Fibroblast of mammary gland (primary cell): Measurements from ENCODE around the gene IL1RAPL2.

Experiments
- DNase-seq: peaks from one replicate; pipeline ENCODE4 v3.0.0-alpha.2; 2010; ENCODE audit warnings: low read depth
- H3K4me3 ChIP-seq: 2 replicates; pipeline ENCODE4 v1.5.1; 2011; ENCODE audit warnings: low read depth, mild to moderate bottlenecking, low read length, moderate library complexity; ENCODE audit not compliant: control insufficient read depth
- TF ChIP-seq, protein P1 (sequence below): conservative IDR thresholded peaks from 2 replicates; pipeline ENCODE4 v1.5.1; 2011; ENCODE audit warnings: low read depth, low read length, inconsistent platforms; ENCODE audit not compliant: control insufficient read depth, insufficient read depth

IL1RAPL2 gene

DNA sequence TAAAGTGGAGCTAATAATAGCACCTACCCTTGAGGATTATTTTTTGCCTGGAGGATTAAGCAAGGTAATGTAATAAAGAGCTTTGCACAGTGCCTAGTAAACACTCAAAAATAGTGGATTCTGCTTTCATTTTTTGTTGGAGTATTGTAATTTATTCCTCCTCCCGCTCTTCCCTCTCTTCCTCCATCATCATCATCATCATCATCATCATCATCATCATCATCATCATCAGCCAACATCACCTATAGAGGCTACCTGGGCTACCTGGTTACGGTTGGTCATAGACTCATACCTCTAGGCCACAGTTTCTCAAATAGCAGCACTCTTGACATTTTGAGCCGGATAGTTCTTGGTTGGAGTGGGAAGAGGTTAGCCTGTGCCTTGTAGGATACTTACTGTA lies 781.4 kb downstream of the IL1RAPL2 start:
- TF ChIP-seq, protein P1, sequence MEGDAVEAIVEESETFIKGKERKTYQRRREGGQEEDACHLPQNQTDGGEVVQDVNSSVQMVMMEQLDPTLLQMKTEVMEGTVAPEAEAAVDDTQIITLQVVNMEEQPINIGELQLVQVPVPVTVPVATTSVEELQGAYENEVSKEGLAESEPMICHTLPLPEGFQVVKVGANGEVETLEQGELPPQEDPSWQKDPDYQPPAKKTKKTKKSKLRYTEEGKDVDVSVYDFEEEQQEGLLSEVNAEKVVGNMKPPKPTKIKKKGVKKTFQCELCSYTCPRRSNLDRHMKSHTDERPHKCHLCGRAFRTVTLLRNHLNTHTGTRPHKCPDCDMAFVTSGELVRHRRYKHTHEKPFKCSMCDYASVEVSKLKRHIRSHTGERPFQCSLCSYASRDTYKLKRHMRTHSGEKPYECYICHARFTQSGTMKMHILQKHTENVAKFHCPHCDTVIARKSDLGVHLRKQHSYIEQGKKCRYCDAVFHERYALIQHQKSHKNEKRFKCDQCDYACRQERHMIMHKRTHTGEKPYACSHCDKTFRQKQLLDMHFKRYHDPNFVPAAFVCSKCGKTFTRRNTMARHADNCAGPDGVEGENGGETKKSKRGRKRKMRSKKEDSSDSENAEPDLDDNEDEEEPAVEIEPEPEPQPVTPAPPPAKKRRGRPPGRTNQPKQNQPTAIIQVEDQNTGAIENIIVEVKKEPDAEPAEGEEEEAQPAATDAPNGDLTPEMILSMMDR: no peak
- no peak for DNase-seq
- H3K4me3 ChIP-seq: no peak overlapping the region

DNA sequence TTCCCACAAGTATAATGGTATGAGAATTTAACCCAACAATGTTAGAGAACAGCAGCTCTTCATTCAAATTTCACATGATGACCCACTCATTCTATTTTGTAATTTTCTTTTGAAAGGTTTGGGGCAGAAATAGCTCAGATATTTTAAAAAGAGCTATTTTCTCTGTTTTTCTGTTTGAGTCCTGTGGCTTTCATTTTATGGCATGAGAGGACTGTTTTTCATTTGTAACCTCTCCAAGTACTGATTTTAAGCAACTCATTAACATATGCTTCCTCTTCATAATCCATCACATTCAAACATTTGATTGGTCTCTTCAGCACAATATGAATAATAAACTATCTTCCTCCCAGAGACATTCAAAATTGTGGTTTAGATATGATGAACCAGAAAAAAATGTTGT lies 783.5 kb downstream of the IL1RAPL2 start:
- no peak for DNase-seq
- no peak overlapping the region for H3K4me3 ChIP-seq
- TF ChIP-seq, protein P1: no peak

DNA sequence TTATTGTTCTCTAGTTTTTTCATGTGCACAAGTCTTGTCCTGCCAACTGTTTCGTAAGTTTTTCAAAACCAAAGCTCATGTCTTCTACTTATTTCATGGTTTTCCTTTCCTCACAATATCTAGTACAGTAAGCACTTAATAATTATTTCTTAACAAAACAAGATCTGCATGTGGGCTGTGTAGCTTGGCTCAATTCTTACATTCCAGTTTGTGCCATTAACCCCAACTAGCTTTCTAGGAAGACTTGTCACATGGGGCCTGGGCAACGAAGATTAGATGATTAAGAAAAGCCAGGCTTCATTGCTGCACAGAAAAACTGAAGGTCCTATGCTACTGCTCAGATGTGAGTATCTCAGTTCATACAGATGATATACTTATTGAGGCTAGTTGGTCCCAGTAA lies 809.8 kb downstream of the IL1RAPL2 start:
- no peak overlapping the region for H3K4me3 ChIP-seq
- peak; percentile 75 for DNase-seq
- TF ChIP-seq, protein P1: no peak

DNA sequence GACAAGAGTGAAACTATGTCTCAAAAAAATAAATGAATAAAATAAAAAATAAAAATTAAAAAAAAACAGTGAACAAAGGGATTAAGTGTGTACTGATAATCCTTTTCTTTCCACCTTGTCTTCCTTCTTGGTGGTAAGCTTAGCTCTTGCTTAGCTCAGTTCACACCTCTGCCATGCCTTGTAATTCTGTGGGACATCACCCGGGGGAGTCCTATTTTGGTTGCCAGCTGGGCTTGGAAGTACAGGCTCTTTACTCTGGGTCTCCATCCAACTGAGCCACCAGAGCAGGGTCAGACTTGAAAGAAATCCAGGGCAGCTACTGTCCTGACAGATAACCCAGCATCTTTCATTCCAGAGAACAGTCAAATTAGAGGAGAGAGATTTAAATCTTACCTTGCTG lies 858.7 kb downstream of the IL1RAPL2 start:
- TF ChIP-seq, protein P1: no peak
- DNase-seq: no peak
- H3K4me3 ChIP-seq: no peak overlapping the region

DNA sequence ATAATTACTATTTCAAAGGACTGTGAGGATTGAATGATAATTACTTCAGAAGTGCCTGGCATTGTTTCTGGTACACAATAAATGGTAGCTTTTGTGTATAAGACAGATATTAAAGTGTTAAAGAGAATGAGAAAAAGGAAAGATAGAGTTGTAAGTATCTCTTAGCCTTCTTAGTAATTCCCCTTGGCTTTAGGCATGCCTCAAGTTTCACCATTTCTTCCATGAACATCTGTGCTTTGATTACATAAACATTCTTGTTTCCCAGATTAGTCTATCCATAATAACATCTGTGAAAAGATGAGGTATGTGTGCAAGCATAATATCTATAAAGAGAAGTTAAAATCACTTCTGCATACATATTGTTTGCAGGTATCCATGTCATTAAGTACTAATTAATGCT lies 885.4 kb downstream of the IL1RAPL2 start:
- no peak overlapping the region for H3K4me3 ChIP-seq
- peak; percentile 40 for DNase-seq
- TF ChIP-seq, protein P1: no peak

DNA sequence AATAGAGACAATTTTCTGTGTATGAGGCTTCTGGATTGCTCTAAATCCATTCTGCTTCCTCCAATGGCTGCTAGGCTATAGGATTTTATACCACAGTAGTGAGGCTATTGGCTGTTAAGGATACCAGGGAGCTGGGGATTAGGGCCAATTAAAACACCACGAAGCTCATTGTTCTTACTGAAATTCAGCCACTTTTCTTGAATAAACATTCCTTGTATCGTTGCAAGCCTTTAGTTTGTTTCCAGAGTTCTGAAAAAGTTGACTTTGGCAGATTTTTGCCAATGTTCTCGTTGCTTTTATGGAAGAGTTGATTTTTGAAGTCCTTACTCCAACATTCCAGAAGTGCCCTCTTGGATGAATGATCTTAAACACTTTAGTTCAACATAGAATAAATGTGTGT lies 892.8 kb downstream of the IL1RAPL2 start:
- TF ChIP-seq, protein P1: no peak
- DNase-seq: no peak
- no peak overlapping the region for H3K4me3 ChIP-seq

DNA sequence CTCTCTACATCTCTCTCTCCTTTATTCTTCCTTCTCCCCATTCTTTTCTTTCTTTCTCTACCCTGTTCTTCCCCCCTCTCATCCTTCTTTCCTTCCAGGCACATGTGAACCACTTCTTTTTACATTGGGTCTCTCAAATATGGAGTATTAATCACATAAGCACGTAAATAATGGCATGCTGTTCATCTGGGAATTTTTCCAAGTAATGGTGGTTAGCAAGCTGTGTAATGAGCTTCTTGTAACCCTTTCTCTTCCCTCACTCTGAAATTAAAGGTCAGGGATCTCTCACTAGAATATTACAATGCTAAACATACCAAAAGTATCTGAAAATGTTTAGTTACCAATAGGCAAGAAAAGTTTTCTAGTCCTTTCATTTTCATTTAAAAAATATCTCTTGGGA lies 894.4 kb downstream of the IL1RAPL2 start:
- DNase-seq: peak; percentile 75
- TF ChIP-seq, protein P1: no peak
- no peak overlapping the region for H3K4me3 ChIP-seq
